HFFc6 (cell line): Measurements from ENCODE around the gene PTH1R. TPM values are rescaled to one million over a fixed set of nuclear protein-coding genes. Genes with fewer than 3 reads are reported as not detected.

Source experiments
- DNase-seq: peaks from one replicate; pipeline ENCODE4 v3.0.0-alpha.2; 2018
- H3K27ac Mint-ChIP-seq: 2 replicates; pipeline ENCODE4 v1.8.0; 2020; ENCODE audit warnings: mild to moderate bottlenecking, mixed read lengths
- H3K27me3 Mint-ChIP-seq: 2 replicates; pipeline ENCODE4 v1.8.0; 2021; ENCODE audit warnings: mild to moderate bottlenecking, moderate library complexity, mixed read lengths; ENCODE audit not compliant: insufficient read depth
- H3K36me3 Mint-ChIP-seq: 2 replicates; pipeline ENCODE4 v1.8.0; 2021; ENCODE audit warnings: low read depth, mixed read lengths
- H3K4me1 Mint-ChIP-seq: 2 replicates; pipeline ENCODE4 v1.8.0; 2020; ENCODE audit warnings: low read depth, mixed read lengths
- H3K4me3 Mint-ChIP-seq: 2 replicates; pipeline ENCODE4 v1.8.0; 2020; ENCODE audit warnings: mild to moderate bottlenecking, moderate library complexity, mixed read lengths
- H3K9me3 Mint-ChIP-seq: 2 replicates; pipeline ENCODE4 v1.8.0; 2020; ENCODE audit warnings: mild to moderate bottlenecking, mixed read lengths
- CTCF ChIP-seq: fragments of 200-600 bp; sonication (generic); IDR thresholded peaks from 2 replicates; pipeline ENCODE4 v1.5.0; 2021; ENCODE audit warnings: antibody characterized with exemption, mild to moderate bottlenecking
- total RNA-seq, 6 experiments: library from RNA; stranded (reverse); fragmentation: NEBNext Ultra II Directional; extraction: Animal tissue kit (Norgen Biotek cat#: 25700); gene quantifications; 2 replicates in 1 of 6; 3 replicates in 5 of 6; pipeline ENCODE4 v1.2.3, GENCODE V29; 2021

Gene PTH1R
- total RNA-seq, 6 experiments from 2014 or later, result 0.09 to 1.4 (median 0.85) TPM; not detected in 1

GRCh38 chr3:46895204-46895660, 17.7 kb downstream of the PTH1R start:
- H3K4me1 Mint-ChIP-seq, result no peaks in the 10 kb centered on the region
- TF ChIP-seq CTCF, result peak; percentile 95
- H3K27me3 Mint-ChIP-seq, result peaks cover 16% of the 10 kb centered on the region
- DNase-seq, result peak; percentile 24
- no peak overlapping the region for H3K27ac Mint-ChIP-seq
- H3K9me3 Mint-ChIP-seq, result no peaks in the 10 kb centered on the region
- H3K36me3 Mint-ChIP-seq, result no peaks in the 10 kb centered on the region
- H3K4me3 Mint-ChIP-seq, result no peak overlapping the region

- Mint-ChIP-seq H3K4me3 (no peak overlapping the region), H3K9me3 (no peaks in the 10 kb centered on the region), H3K27me3 (peaks cover 16% of the 10 kb centered on the region), H3K36me3 (no peaks in the 10 kb centered on the region), H3K27ac (no peak overlapping the region), H3K4me1 (no peaks in the 10 kb centered on the region)
- no peak for DNase-seq
- TF ChIP-seq CTCF, result no peak
These were observed 18.2 kb downstream of the PTH1R start for GRCh38 chr3:46895761-46896160.

- Mint-ChIP-seq H3K27ac (no peak overlapping the region), H3K9me3 (no peaks in the 10 kb centered on the region), H3K36me3 (no peaks in the 10 kb centered on the region), H3K27me3 (peaks cover 13% of the 10 kb centered on the region), H3K4me3 (no peak overlapping the region), H3K4me1 (no peaks in the 10 kb centered on the region)
- no peak for DNase-seq
- no peak for TF ChIP-seq CTCF
These were observed 18.9 kb downstream of the PTH1R start for GRCh38 chr3:46896386-46896785.

GRCh38 chr3:46897031-46897430, 19.5 kb downstream of the PTH1R start:
- Mint-ChIP-seq H3K9me3 (no peaks in the 10 kb centered on the region), H3K4me3 (no peak overlapping the region), H3K27me3 (peaks cover 13% of the 10 kb centered on the region), H3K27ac (no peak overlapping the region), H3K4me1 (no peaks in the 10 kb centered on the region), H3K36me3 (no peaks in the 10 kb centered on the region)
- no peak for DNase-seq
- no peak for TF ChIP-seq CTCF

- Mint-ChIP-seq H3K36me3 (no peaks in the 10 kb centered on the region), H3K27me3 (peaks cover 10% of the 10 kb centered on the region), H3K27ac (no peak overlapping the region), H3K4me3 (no peak overlapping the region), H3K9me3 (no peaks in the 10 kb centered on the region), H3K4me1 (no peaks in the 10 kb centered on the region)
- TF ChIP-seq CTCF, result 0 out of 2 replicates have a peak, but pooled peaks have one; percentile 29
- DNase-seq, result no peak
These were observed 20.4 kb downstream of the PTH1R start for GRCh38 chr3:46897829-46898320.
